Measurements from ENCODE around the gene PKIB. TPM values are rescaled to one million over a fixed set of nuclear protein-coding genes. Genes with fewer than 3 reads are reported as not detected.

The PKIB gene
- total RNA-seq, 2 donors from 2014 or later = 46.0 to 56.1 TPM

GRCh38 chr6:122753000-122753687, 142.9 kb downstream of the PKIB start:
- H3K27me3 ChIP-seq (ENCODE audit: control insufficient read depth, insufficient read depth, low read length, poor library complexity, severe bottlenecking) = no peaks in the 10 kb centered on the region
- peaks cover 27% of the 10 kb centered on the region for H3K9me3 ChIP-seq (ENCODE audit: control insufficient read depth, low read length)
- Mint-ChIP-seq H3K9me3 (peaks cover 48% of the 10 kb centered on the region), H3K27ac (no peak overlapping the region), H3K27me3 (ENCODE audit: insufficient read depth) (peaks cover 69% of the 10 kb centered on the region), H3K4me3 (no peak overlapping the region), H3K36me3 (ENCODE audit: low read depth) (peaks cover 10% of the 10 kb centered on the region), H3K4me1 (peaks cover 9% of the 10 kb centered on the region)
- no peak for TF ChIP-seq CTCF (conservative IDR thresholded peaks at IDR 0.05)
- H3K36me3 ChIP-seq (ENCODE audit: control insufficient read depth, insufficient read depth, low read length) = no peaks in the 10 kb centered on the region
- no peak for DNase-seq
- H3K9ac ChIP-seq (ENCODE audit: extremely low read depth, low read length, poor library complexity, severe bottlenecking) = no peak overlapping the region
- 82 to 92% methylated on average over 9 to 10 of the region's 10 CpGs for WGBS, 2 experiments (ENCODE audit: insufficient coverage in 1 of 2, insufficient read length in 1 of 2)
- no peak overlapping the region for H3K27ac ChIP-seq (ENCODE audit: low read depth, low read length)
- H3K4me3 ChIP-seq (ENCODE audit: low read length) = no peak overlapping the region
- no peaks in the 10 kb centered on the region for H3K4me1 ChIP-seq (ENCODE audit: control insufficient read depth, insufficient read depth, low read length)

GRCh38 chr6:122753688-122754056, 143.5 kb downstream of the PKIB start:
- DNase-seq = no peak
- Histone ChIP-seq H3K27ac (ENCODE audit: low read depth, low read length) (no peak overlapping the region), H3K27me3 (ENCODE audit: control insufficient read depth, insufficient read depth, low read length, poor library complexity, severe bottlenecking) (no peaks in the 10 kb centered on the region), H3K9ac (ENCODE audit: extremely low read depth, low read length, poor library complexity, severe bottlenecking) (no peak overlapping the region), H3K9me3 (ENCODE audit: control insufficient read depth, low read length) (peaks cover 22% of the 10 kb centered on the region), H3K4me1 (ENCODE audit: control insufficient read depth, insufficient read depth, low read length) (no peaks in the 10 kb centered on the region), H3K36me3 (ENCODE audit: control insufficient read depth, insufficient read depth, low read length) (no peaks in the 10 kb centered on the region), H3K4me3 (ENCODE audit: low read length) (no peak overlapping the region)
- H3K27ac Mint-ChIP-seq = no peak overlapping the region
- peaks cover 43% of the 10 kb centered on the region for H3K9me3 Mint-ChIP-seq
- TF ChIP-seq CTCF (conservative IDR thresholded peaks at IDR 0.05) = no peak
- no peak overlapping the region for H3K4me3 Mint-ChIP-seq
- peaks cover 68% of the 10 kb centered on the region for H3K27me3 Mint-ChIP-seq (ENCODE audit: insufficient read depth)
- 73 to 83% methylated on average over 3 to 4 of the region's 5 CpGs for WGBS, 2 experiments (ENCODE audit: insufficient coverage in 1 of 2, insufficient read length in 1 of 2)
- peaks cover 9% of the 10 kb centered on the region for H3K36me3 Mint-ChIP-seq (ENCODE audit: low read depth)
- H3K4me1 Mint-ChIP-seq = peaks cover 9% of the 10 kb centered on the region

- Histone ChIP-seq H3K9ac (ENCODE audit: extremely low read depth, low read length, poor library complexity, severe bottlenecking) (no peak overlapping the region), H3K27ac (ENCODE audit: low read depth, low read length) (no peak overlapping the region), H3K4me1 (ENCODE audit: control insufficient read depth, insufficient read depth, low read length) (no peaks in the 10 kb centered on the region), H3K4me3 (ENCODE audit: low read length) (no peak overlapping the region), H3K27me3 (ENCODE audit: control insufficient read depth, insufficient read depth, low read length, poor library complexity, severe bottlenecking) (no peaks in the 10 kb centered on the region), H3K36me3 (ENCODE audit: control insufficient read depth, insufficient read depth, low read length) (no peaks in the 10 kb centered on the region), H3K9me3 (ENCODE audit: control insufficient read depth, low read length) (peaks cover 16% of the 10 kb centered on the region)
- Mint-ChIP-seq H3K4me1 (peaks cover 9% of the 10 kb centered on the region), H3K27ac (no peak overlapping the region), H3K27me3 (ENCODE audit: insufficient read depth) (peaks cover 73% of the 10 kb centered on the region), H3K9me3 (peaks cover 37% of the 10 kb centered on the region), H3K36me3 (ENCODE audit: low read depth) (peaks cover 7% of the 10 kb centered on the region), H3K4me3 (no peak overlapping the region)
- 83 to 86% methylated on average over 3 to 5 of the region's 5 CpGs for WGBS, 2 experiments (ENCODE audit: insufficient coverage in 1 of 2, insufficient read length in 1 of 2)
- DNase-seq = no peak
- no peak for TF ChIP-seq CTCF (conservative IDR thresholded peaks at IDR 0.05)
Measured at GRCh38 chr6:122754191-122754731, 144.1 kb downstream of the PKIB start.
